HG03066 (cell line): ENCODE results near the gene ITPR1.
"Not testable (repeated sequence)": the region's sequence is repeated elsewhere in the genome, so short reads cannot be mapped to it uniquely, and the experiment has no call there.

ENCODE experiments used
- ATAC-seq: cut with Tn5 transposase; IDR thresholded peaks from one replicate; pipeline ENCODE4 v1.9.1; 2021; ENCODE audit warnings: low read depth; ENCODE audit not compliant: unreplicated experiment

The ITPR1 gene

GRCh38 chr3:4493014-4493940 lies at the start of gene ITPR1:
Gene ITPR1 (plus strand): TSS chr3:4493348. CDS start chr3:4516492, 23,144 bp downstream.
- ATAC-seq, result peak; percentile 88

GRCh38 chr3:4447295-4447999 lies 45.7 kb upstream of the ITPR1 start:
- no peak for ATAC-seq

- no peak for ATAC-seq
Measured at GRCh38 chr3:4448187-4448586, 45.0 kb upstream of the ITPR1 start.

- ATAC-seq, result no peak
Measured at GRCh38 chr3:4449043-4449805, 43.9 kb upstream of the ITPR1 start.

GRCh38 chr3:4454142-4454541 lies 39.0 kb upstream of the ITPR1 start:
- ATAC-seq, result no peak

GRCh38 chr3:4456780-4457179 lies 36.4 kb upstream of the ITPR1 start:
- ATAC-seq, result not testable (repeated sequence)

- no peak for ATAC-seq
Measured at GRCh38 chr3:4458961-4459360, 34.2 kb upstream of the ITPR1 start.

GRCh38 chr3:4460334-4460733 lies 32.8 kb upstream of the ITPR1 start:
- no peak for ATAC-seq

GRCh38 chr3:4461468-4462090 lies 31.6 kb upstream of the ITPR1 start:
- ATAC-seq, result no peak

GRCh38 chr3:4462369-4463040 lies 30.6 kb upstream of the ITPR1 start:
- ATAC-seq, result no peak

- ATAC-seq, result no peak
Measured at GRCh38 chr3:4464576-4464975, 28.6 kb upstream of the ITPR1 start.

- peak; percentile 100 for ATAC-seq
Measured at GRCh38 chr3:4466741-4467521, 26.2 kb upstream of the ITPR1 start, which contains the start of gene SUMF1. Gene SUMF1 (minus strand): TSS chr3:4467269. CDS start chr3:4467245, 24 bp downstream.

GRCh38 chr3:4467522-4467867 lies 25.7 kb upstream of the ITPR1 start:
- ATAC-seq, result no peak

GRCh38 chr3:4471907-4472306 lies 21.2 kb upstream of the ITPR1 start:
- ATAC-seq, result no peak

GRCh38 chr3:4472312-4472711 lies 20.8 kb upstream of the ITPR1 start:
- no peak for ATAC-seq

- no peak for ATAC-seq
Measured at GRCh38 chr3:4472766-4473165, 20.4 kb upstream of the ITPR1 start.

- ATAC-seq, result peak; percentile 50
Measured at GRCh38 chr3:4474683-4475490, 18.3 kb upstream of the ITPR1 start.

- no peak for ATAC-seq
Measured at GRCh38 chr3:4475804-4476203, 17.3 kb upstream of the ITPR1 start.
